SK-MEL-5 (cell line): ENCODE results near the gene PRR7. TPM values are rescaled to one million over a fixed set of nuclear protein-coding genes. Genes with fewer than 3 reads are reported as not detected.
A peak's percentile ranks its signal among the peaks of the same experiment; 100 is the strongest.

Experiments
- DNase-seq: peaks from one replicate; pipeline ENCODE4 v3.0.0-alpha.2; 2016; ENCODE audit warnings: low read depth, low spot score
- in situ Hi-C: cut with HindIII; loops from 2 replicates; pipeline ENCODE4 v1.10.0; 2016; ENCODE audit warnings: low sequenced_read_pairs, high pct_unique_total_duplicates, low pct_unique_long_range_greater_than_20kb
- total RNA-seq: library from RNA; depleted of rRNA; stranded (reverse); fragments of >200 nt; shearing (Covaris generic); gene quantifications from 2 replicates; pipeline ENCODE4 v1.2.3, GENCODE V29; 2014

PRR7 gene
- total RNA-seq, 1 experiment from 2014 or later: 38.8 TPM

DNA sequence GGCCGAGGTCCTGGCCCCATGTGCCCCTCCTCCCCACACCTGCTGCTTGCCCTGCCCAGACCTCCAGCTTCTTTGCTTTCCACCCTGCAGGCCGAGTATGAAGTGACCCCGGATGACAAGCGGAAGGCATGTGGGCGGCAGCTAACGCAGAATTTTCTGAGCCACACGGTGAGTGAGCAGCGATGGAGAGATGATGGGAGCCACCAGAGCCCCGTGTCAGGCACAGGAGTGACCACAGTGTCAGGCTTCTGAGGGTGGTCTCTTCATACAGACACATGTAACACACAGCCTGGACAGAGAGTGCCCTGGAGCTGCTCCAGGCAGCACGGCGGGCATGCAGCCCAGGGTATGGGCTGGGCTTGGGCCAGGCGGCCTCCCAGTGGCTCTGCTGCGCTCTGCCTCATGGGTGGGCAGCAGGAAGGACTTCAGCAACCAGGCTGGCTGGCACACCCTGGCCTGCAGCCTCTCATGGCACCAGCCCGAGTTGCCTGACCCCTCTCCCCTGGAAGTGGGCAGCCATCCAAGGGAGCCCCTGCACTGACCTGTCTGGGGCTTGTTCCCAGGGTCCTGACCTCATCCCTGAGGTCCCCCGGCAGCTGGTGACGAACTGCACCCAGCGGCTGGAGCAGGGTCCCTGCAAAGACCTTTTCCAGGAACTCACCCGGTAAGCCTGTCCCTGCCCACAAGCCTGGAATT is 14.3 kb upstream of the PRR7 start:
- in situ Hi-C loops: no loop called here
- no peak for DNase-seq

DNA sequence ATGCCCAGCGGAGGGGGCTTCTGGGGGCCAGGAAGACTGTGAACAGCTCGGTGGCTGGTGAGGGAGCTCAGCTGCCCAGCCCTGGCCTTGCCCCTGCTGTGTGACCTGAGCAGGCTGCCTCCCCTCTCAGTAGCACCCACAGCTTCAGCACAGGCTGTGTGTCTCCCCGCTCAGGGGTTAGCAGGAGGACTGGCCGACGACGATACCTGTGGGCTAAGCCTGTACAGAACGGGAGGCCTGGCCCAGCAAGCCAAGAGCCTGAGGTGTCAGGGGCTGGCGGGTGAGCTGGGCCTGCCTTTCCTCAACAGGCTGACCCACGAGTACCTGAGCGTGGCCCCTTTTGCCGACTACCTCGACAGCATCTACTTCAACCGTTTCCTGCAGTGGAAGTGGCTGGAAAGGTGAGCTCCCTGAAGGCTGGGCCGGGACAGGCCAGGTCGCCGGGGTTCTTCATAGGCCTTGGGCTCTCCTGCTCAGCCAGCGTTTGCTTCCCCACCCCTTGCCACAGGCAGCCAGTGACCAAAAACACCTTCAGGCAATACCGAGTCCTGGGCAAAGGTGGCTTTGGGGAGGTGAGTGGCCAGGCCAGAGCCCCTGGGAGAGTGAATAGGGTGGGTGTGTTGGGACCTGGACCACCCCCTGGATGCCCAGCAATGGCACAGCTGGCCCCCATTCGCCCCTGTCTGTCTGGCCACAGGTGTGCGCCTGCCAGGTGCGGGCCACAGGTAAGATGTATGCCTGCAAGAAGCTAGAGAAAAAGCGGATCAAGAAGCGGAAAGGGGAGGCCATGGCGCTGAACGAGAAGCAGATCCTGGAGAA is 13.6 kb upstream of the PRR7 start:
- no peak for DNase-seq
- in situ Hi-C loops: no loop called here

DNA sequence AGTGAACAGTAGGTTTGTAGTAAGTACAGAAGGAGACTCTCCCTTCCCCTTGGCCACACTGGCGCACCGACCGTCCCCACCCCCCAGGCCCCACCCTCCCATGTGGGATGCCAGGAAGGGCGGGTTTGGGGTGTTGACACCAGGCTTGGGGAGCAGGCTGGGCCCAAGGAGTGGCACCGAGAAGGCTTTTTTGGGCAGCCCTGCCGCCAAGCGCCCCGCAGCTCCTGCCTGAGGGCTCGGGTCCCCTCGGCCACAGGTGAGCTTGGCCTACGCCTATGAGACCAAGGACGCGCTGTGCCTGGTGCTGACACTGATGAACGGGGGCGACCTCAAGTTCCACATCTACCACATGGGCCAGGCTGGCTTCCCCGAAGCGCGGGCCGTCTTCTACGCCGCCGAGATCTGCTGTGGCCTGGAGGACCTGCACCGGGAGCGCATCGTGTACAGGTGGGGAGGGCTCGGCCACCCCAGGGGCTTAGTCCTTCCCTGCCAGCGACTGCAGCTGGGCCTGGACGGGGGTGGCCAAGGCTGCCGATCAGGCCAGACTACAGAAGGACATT is 12.9 kb upstream of the PRR7 start:
- in situ Hi-C loops: no loop called here
- DNase-seq: no peak

DNA sequence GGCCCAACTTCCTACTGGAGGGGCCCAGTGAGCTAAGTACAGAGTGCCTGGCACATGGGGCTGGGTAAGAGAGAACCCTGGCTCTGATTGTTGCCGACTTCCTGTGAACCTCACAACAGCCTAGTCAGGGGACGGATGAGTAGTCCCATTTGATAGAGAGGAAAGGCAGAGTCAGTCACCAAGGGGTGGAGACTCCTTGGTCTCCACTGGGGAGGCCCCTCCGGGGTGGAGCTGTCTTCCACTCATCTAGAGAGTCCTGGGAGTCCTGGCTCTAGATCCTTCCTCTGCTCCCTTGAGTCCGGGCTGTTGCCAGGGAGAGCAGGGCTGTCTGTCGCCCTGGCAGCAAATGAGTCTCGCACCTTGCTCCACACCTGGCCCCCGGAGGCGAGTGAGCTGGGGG is 12.2 kb upstream of the PRR7 start:
- no peak for DNase-seq

DNA sequence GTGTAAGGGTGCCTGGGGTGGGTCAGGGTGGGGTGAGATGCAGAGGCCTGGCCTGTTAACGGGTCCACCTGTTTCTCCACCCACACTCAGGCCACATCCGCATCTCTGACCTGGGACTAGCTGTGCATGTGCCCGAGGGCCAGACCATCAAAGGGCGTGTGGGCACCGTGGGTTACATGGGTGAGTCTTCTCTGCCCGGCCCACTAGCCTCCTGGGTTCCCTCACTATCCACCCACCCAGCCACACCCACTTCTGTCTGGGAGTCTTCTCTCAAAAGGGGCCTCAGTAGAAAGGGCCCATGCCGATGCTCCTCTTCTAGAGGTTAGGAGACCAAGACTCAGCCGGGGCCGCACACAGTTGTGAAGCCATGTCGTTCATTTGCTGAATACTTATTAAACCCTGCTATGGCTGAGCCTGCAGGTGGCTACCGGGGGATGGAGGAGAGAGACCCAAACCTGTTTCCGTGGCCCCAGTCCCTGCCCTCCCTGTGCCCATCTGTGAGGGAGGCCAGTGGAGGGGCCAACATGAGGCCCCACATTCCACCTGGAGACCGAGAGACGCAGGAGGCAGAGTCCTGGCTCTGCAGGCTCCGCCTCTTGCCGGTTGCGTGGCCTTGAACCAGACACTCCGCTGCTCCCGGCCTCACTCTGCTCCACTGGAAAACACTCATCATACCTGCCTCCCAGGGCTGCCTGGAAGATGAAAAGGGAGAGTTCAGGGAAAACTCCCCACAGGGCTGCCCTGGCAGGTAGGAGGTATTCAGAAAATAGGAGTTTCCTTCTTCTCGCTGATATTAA is 11.5 kb upstream of the PRR7 start:
- in situ Hi-C loops: no loop called here
- DNase-seq: no peak

More for the DNA sequence above, 12.2 kb upstream of the PRR7 start:
- in situ Hi-C loops: no loop called here

DNA sequence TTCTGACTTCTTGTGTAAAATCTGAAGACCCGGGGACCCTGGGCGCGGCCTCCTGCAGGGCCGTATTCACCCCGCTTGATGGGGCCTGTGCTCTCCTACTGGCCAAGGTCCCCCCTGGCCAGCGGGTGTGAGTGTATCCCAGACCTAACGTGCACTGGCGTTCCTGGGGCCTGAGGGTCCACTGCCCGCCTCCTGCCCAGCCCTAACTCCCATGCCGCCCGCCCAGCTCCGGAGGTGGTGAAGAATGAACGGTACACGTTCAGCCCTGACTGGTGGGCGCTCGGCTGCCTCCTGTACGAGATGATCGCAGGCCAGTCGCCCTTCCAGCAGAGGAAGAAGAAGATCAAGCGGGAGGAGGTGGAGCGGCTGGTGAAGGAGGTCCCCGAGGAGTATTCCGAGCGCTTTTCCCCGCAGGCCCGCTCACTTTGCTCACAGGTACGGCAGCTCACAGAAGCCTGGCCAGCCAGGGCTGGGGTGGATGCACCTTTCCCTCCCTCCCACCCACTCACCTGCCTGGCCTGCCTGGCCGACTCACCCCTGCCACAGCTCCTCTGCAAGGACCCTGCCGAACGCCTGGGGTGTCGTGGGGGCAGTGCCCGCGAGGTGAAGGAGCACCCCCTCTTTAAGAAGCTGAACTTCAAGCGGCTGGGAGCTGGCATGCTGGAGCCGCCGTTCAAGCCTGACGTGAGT is 10.6 kb upstream of the PRR7 start:
- DNase-seq: no peak
- in situ Hi-C loops: no loop called here

DNA sequence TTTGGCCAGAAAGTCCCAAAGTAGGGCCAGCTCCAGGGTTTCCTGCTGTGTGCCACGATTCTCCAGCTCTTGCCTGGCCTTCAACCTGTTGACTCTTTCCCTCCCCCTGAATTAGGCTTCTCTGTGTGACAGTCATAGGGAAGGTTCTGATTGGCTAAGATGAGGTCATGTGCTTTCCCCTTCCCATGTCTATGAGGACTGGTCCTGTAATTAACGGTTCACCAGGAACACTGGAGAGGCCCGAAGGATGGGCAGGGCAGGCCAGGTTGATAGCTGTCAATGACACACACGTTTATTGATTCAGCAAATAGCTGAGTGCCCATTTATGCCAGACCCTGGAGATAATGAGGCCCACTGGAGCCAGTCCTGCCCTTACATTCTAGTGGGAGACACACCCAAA is 9.0 kb upstream of the PRR7 start:
- peak; percentile 40 for DNase-seq
- in situ Hi-C loops: no loop called here

DNA sequence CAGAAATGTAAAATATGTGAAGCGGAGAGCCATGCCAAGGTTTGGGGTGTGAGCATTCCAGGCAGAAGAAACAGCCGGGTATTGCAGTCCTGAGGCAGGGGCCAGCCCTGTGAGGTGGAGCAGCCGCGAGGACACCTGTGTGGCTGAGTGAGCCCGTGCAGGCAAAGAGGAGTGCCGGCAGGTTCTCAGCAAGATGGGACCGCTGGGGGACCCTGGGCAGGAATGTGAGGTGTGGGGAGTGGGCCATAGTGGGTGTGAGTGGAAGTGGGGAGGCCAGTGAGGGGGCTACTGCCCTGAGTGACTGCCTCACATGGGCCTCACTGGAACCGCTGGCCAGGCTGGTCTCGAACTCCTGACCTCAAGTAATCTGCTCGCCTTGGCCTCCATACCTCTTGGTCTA is 8.1 kb upstream of the PRR7 start:
- in situ Hi-C loops: no loop called here
- DNase-seq: no peak

DNA sequence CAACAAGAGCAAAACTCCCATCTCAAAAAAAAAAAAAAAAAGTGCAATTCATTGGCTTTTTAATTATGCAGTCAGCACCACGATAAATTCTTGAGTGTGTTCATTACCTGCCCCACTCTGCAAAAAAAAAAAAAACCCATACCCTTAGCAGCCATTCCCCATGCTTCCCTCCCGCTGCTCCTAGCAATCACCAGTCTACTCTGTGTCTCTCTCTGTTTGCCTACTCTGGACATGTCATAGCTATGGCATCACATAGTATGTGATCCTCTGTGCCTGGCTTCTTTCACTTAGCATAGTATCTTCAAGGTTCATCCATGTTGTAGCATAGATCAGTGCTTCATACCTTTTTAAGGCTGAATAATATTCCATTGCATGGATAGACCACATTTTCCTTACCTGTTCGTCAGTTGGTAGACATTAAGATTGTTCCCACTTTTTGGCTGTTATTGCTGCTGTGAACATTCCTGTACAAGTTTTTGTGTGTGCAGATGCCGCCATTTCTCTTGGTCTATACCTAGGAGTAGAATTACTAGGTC is 7.0 kb upstream of the PRR7 start:
- no peak for DNase-seq
- in situ Hi-C loops: no loop called here

DNA sequence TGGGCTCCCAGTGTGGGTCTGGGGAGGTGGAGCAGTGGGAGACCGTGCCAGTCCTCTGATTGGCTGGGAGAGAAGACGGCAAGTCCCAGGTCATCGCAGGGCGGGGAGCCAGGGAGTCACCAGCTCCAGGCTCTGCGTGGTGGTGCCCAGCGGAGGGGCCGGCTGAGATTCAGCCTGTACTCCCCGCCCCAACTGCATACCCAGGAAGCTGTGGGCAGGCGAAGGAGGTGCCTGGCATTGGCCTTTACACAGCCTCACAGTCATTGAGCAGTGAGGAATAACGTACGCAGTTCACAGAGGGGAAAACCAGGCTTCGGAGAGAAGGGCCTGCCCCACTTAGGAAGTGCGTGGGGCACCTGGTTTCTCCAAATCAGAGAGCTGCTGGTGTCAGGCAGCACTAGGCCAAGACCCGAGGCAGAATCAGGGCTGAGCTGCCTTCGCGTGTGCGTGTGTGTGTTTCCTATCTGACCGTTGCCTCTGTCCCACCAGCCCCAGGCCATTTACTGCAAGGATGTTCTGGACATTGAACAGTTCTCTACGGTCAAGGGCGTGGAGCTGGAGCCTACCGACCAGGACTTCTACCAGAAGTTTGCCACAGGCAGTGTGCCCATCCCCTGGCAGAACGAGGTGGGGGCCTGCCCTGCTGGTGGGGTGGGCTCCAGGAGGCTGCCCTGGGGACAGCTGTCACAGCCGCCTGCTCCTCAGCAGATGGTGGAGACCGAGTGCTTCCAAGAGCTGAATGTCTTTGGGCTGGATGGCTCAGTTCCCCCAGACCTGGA is 6.2 kb upstream of the PRR7 start:
- in situ Hi-C loops: no loop called here
- DNase-seq: no peak

DNA sequence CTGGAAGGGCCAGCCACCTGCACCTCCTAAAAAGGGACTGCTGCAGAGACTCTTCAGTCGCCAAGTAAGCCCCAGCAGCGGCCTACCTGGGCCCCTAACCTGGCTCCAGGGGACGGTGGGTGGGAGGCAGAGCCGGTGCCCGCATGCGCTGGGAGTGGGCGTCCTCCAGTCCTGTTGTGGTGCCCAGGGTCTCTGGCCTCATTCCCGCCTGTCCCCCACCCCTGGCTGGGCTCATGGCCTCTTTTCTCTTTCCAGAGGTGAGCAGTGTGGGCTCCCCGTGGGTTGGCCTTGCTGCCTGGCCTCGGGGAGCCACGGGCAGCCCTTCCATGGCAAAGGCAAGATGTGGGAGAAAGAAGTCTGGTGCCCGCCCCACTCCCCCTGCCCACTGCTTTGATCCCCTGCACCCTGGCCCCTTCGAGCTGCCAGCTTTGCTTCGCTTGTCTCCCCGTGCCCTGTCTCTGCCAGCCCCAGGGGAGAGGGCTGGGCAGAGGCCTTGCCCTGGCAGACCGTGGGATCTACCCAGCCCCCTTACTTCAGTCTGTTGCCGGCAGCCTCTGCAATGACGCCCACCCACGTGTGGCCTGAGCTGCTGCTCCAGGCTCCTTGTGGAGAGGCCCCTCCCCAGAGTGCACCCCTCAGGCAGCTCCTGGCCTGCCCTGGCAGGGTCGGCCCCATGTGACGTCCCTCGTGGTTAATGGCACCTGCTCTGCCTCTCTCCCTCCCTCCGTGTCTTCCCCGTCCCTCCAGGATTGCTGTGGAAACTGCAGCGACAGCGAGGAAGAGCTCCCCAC is 5.4 kb upstream of the PRR7 start:
- in situ Hi-C loops: no loop called here
- DNase-seq: no peak

DNA sequence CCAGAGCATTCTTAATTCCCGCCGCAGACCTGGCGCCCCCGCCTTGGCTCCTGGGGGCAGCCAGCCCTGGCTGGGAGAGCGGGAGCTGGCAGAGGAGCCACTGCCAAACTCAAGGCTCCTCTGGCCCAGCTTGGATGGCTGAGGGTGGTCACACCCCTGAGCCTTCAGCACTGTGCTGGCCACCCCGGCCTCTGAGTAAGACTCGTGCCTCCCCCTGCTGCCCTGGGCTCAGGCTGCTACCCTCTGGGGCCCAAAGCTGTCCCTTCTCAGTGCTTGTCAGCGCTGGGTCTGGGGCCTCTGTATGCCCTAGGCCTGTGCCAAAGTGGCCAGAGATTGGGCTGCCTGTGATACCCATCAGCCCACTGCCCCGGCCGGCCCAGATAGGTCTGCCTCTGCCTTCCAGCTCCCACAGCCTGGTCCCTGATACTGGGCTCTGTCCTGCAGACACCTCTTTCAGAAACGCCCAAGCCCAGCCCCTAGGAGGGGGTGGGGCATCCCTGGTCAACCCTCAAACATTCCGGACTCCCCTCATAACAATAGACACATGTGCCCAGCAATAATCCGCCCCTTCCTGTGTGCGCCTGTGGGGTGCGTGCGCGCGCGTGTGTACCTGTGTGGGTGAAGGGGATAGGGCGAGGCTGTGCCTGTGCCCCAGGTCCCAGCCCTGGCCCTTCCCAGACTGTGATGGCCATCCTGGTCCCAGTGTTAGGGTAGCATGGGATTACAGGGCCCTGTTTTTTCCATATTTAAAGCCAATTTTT is 4.4 kb upstream of the PRR7 start:
- in situ Hi-C loops: no loop called here
- DNase-seq: no peak

DNA sequence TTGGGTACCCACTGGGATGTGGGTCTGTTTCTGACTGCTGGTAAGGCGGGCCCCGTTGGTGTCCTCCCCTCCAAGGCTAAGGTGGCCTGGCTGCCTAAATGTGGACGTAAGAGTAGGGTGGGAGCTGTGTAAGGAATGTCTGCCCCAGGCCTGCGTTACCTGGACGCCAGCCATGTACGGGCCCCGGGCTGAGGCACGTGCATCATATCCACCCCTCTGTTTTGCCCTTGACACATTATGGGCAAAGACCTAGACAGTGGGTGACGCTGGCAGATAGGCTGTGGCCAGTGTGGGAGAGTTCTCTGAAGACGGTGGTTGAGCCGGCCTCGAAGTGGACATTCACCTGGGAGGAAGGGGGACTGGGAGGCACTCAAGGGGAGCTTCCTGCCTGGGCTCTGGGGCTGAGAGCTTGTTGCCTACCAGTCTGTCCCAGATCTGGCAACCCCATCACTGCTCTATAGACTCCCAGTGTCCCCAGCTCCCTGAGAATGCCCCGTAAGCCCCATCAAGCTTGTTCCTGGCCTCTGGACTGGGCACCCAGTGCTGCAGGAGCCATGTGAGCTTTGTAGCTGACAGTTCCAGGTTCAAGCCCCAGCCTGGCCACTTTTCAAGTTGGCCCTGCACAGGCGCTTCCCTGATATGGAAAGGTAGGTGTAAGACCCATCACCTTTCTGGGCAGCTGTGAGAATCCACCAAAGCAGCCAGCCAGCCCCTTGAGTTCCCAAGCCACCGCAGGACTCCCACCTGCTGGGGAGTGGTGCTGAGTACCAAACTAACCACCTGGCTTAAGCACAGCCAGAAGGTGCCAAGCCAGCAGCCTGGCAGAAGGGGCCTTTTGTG is 3.2 kb upstream of the PRR7 start:
- in situ Hi-C loops: no loop called here
- no peak for DNase-seq

DNA sequence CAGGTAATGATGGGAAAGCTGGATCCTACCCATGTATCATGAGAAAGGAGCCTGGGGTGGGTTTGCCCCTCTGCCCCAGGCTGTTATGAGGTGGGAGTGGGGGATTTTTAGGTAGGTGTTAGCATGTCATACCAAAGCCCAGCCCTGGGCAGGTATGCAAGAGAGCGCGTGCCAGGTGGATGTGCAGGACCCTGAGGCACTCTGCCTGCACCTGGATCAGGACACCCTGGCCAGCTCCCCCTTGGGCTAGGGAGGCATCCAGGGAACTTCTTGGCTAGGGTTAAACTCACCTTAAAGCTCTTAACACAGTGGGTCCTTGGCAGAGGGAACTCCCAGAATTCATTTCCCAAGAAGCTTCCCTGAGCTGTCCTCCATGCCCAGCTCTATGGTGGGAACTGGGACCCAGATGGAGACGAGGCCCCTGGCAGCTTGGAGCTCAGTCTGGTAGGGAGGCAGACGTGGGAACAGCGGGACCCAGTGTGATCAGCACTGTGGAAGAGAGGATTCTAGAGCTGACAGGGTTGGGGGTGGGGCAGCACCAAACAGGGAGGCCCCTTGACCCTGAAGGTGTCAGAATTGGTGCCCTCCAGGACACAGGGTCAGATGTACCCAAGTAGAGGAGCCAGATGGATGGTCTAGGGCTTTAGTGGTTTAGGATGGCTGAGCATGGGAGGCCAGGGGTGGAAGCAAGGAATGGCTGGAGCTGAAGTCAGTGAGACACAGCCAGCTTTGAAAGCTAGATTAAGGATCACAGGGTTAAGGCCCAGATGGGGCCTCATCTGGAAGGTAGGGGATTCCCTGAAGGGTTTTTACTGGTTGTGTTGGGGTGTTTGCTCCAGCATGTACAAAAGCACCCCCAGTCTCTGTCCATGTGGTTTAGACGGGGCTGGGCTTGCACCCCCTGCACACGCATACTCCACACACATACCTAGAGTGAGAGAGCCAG is 2.2 kb upstream of the PRR7 start:
- no peak for DNase-seq
- in situ Hi-C loops: no loop called here
